ENCODE results near the gene CELA3B. TPM values are rescaled to one million over a fixed set of nuclear protein-coding genes. Genes with fewer than 3 reads are reported as not detected.
A peak's percentile ranks its signal among the peaks of the same experiment; 100 is the strongest.
"Not testable (repeated sequence)": the region's sequence is repeated elsewhere in the genome, so short reads cannot be mapped to it uniquely, and the experiment has no call there.

The CELA3B gene
- total RNA-seq, 4 donors from 2014 or later, result not detected

DNA sequence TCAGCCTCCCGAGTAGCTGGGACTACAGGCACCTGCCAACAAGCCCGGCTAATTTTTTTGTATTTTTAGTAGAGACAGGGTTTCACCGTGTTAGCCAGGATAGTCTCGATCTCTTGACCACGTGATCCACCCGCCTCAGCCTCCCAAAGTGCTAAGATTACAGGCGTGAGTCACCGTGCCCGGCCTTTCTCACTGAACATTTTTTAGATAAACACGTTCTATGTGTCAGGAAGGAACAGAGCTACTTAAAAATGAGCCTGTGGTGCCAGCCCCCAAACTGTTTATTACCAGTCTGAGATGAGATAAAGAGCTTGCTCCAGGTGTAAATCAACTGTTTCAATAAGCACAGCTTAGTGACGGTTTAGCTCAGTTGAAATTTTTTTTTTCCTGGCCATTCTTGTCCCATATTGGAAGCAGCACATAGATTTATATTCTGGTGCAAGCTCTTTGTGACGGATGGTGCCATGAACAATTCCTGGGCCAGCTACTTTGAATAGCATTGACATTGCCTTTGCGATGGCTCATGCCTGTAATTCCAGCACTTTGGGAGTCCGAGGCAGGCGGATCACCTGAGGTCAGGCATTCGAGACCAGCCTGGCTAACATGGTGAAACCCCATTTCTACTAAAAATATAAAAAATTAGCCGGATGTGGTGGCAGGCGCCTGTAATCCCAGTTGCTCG is 33.7 kb upstream of the CELA3B start:
- H3K9me3 ChIP-seq, H3K36me3 ChIP-seq, H3K4me3 ChIP-seq, H3K27me3 ChIP-seq: not testable (repeated sequence)
- peak; percentile 72 for TF ChIP-seq POLR2AphosphoS5 (IDR thresholded peaks at IDR 0.05)
- H3K27ac ChIP-seq, result peak overlapping the region; percentile 90 to 98 (median 95)
- H3K4me1 ChIP-seq, result peaks cover 15 to 79% (median 31%) of the 10 kb centered on the region in 3 donors
- WGBS, 2 donors (ENCODE audit: low coverage in 1 of 2), result 40 to 53% methylated on average over 17 to 18 of the region's 19 CpGs
- ATAC-seq, result peak; percentile 27

DNA sequence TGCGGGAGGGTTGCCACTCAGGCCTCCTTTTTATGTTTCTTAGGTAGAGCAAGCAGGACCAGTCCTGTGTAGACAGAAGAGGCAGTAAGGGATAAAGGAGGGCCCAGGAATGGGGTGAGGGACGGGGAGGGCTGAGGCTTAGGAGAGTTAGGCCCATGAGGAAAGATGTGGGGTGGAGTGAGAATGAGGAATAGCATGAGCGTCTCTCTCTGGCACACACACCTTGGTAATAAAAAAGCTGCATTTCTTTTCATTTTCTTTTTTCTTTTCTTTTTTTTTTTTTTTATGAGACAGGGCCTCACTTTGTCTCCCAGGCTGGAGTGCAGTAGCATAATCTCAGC is 32.1 kb upstream of the CELA3B start:
- Histone ChIP-seq H3K4me1 (peaks cover 5 to 63% (median 15%) of the 10 kb centered on the region in 3 donors), H3K4me3 (no peak overlapping the region), H3K9me3 (no peaks in the 10 kb centered on the region), H3K27me3 (no peaks in the 10 kb centered on the region), H3K36me3 (no peaks in the 10 kb centered on the region), H3K27ac (peak overlapping the region; percentile 90 to 98 (median 95))
- 0 to 46% methylated on average over 1 to 3 of the region's 3 CpGs for WGBS, 2 donors (ENCODE audit: low coverage in 1 of 2)
- TF ChIP-seq, protein P1, sequence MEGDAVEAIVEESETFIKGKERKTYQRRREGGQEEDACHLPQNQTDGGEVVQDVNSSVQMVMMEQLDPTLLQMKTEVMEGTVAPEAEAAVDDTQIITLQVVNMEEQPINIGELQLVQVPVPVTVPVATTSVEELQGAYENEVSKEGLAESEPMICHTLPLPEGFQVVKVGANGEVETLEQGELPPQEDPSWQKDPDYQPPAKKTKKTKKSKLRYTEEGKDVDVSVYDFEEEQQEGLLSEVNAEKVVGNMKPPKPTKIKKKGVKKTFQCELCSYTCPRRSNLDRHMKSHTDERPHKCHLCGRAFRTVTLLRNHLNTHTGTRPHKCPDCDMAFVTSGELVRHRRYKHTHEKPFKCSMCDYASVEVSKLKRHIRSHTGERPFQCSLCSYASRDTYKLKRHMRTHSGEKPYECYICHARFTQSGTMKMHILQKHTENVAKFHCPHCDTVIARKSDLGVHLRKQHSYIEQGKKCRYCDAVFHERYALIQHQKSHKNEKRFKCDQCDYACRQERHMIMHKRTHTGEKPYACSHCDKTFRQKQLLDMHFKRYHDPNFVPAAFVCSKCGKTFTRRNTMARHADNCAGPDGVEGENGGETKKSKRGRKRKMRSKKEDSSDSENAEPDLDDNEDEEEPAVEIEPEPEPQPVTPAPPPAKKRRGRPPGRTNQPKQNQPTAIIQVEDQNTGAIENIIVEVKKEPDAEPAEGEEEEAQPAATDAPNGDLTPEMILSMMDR (IDR thresholded peaks at IDR 0.05), result no peak
- ATAC-seq, result peak; percentile 23

DNA sequence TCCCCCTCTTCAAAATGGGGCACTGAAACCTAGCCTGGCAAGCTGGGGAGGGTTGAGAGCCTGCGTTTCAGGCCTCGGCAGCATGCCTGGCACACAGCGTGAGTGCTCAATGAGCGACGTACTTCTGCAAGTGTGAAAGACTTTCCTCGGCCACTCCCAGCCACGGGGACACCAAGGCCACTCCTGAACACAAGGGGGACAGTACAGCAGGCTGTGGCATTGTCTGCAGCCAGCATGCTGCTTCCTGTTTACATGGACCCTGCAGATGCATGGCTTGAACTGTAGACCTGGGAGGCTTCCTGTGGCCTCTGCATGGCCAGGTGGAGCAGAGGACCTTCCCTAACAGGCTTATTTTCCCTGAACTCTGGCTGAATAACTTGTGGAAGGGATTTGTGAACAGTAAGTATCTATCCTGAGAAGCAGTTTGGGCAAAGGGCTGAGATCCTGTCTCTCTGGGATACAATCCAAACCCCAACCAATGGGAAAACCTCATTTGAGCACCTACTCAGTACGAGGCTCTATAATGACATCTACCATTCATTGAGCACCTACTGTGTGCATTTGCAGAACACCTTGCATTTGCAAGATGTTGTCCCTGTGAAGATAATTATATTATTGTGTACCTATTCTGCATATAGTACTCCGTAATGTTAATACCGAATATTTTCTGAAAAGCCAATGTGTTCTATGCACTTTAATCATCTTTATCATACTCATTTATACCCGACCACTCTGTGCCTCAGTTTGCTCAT is 29.8 kb upstream of the CELA3B start:
- WGBS, 2 donors (ENCODE audit: low coverage in 1 of 2), result 86 to 90% methylated on average over 4 of the region's 11 CpGs
- no peak for ATAC-seq

DNA sequence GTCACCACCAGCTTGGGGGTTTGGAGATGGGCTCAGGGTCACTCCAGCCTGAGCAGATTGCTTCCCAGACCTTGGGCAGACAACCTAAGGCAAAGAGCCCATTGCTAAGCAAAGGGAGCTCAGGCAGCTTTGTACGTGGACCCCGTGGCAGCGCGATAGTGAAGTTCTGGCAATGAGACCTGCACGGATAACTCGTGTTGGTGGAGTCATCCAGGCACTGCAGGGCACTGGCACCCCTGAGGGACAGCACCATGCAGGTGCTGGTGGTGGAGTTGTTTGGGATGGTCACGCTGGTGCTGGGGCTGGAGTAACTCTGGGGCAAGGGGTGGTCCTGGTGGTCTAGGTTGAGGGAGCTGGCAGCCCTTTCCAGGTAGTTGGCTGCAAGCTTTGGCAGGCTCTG is 26.1 kb upstream of the CELA3B start:
- WGBS, 2 donors (ENCODE audit: low coverage in 1 of 2), result no CpG with 5 or more reads among the region's 7 CpGs
- peaks cover 0 to 19% (median 4%) of the 10 kb centered on the region in 3 donors for H3K4me1 ChIP-seq
- ATAC-seq, result no peak
- no peaks in the 10 kb centered on the region for H3K27me3 ChIP-seq
- no peak overlapping the region for H3K27ac ChIP-seq
- no peaks in the 10 kb centered on the region for H3K9me3 ChIP-seq
- no peak overlapping the region for H3K4me3 ChIP-seq
- TF ChIP-seq EP300 (IDR thresholded peaks at IDR 0.05), result no peak
- TF ChIP-seq, protein P1 (IDR thresholded peaks at IDR 0.05), result no peak
- no peak for TF ChIP-seq POLR2AphosphoS5 (IDR thresholded peaks at IDR 0.05)
- no peak for TF ChIP-seq POLR2A (IDR thresholded peaks at IDR 0.05)
- no peaks in the 10 kb centered on the region for H3K36me3 ChIP-seq

More for the DNA sequence above, 29.8 kb upstream of the CELA3B start:
- no peaks in the 10 kb centered on the region for H3K27me3 ChIP-seq
- TF ChIP-seq EP300 (IDR thresholded peaks at IDR 0.05) (no peak), POLR2A (IDR thresholded peaks at IDR 0.05) (no peak), POLR2AphosphoS5 (IDR thresholded peaks at IDR 0.05) (no peak)
- TF ChIP-seq, protein P1 (IDR thresholded peaks at IDR 0.05), result peak in 1 of 4 experiments; percentile 8
- H3K36me3 ChIP-seq, result no peaks in the 10 kb centered on the region
- no peaks in the 10 kb centered on the region for H3K9me3 ChIP-seq
- no peak overlapping the region for H3K4me3 ChIP-seq
- peaks cover 0 to 40% (median 6%) of the 10 kb centered on the region in 3 donors for H3K4me1 ChIP-seq
- peak overlapping the region in 3 of 4 donors; percentile 43 to 95 (median 56) for H3K27ac ChIP-seq

DNA sequence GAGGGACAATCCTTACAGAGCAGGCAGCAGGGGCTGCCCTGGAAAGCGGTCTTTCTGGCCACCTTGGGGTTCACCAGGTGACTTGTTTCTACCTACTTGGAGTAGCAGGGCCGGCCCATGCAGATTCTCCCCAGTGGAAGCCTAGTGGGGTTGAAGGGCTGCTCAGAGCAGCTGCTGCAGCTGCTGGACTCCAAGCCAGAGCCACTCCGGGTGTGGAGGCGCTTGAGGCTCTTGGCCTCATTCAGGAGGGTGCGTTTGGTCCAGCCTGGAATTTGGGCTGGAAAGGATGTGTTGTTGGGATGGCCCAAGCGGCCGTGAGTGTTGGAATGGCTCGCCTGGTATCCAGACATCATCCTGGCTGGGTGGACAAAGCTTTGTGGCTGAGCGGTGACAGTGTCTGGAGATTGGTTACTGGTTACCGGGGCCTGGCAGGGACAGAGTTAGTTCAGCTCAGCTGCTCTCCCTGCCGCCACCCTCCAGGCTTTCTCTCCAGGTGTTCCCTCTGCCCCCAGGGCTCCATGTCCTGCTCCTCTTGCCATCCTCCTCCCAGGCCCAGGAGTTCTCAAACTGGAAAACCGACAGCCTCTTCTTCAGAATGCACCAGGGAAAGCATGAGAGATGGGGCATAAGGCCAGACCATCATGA is 25.5 kb upstream of the CELA3B start:
- ATAC-seq, result no peak
- H3K36me3 ChIP-seq, result no peaks in the 10 kb centered on the region
- no peaks in the 10 kb centered on the region for H3K9me3 ChIP-seq
- no peaks in the 10 kb centered on the region for H3K27me3 ChIP-seq
- TF ChIP-seq EP300 (IDR thresholded peaks at IDR 0.05), result no peak
- no peak overlapping the region for H3K4me3 ChIP-seq
- peaks cover 0 to 24% (median 10%) of the 10 kb centered on the region in 3 donors for H3K4me1 ChIP-seq
- WGBS, 2 donors (ENCODE audit: low coverage in 1 of 2), result 73% methylated on average over 3 of the region's 12 CpGs; no CpG with 5 or more reads in 1 of the 2 donors
- peak overlapping the region in 1 of 4 donors; percentile 9 for H3K27ac ChIP-seq

Measured in gastroesophageal sphincter (tissue), 4 donors.